IMR-90 (cell line): ENCODE data around the gene GNB4. TPM values are rescaled to one million over a fixed set of nuclear protein-coding genes. Genes with fewer than 3 reads are reported as not detected.

Experiments used
- microRNA-seq, 2 experiments: library from miRNA; stranded (forward) in 1 of 2; unstranded in 1 of 2; fragments of 10-50 nt in 1 of 2; fragments of <30 nt in 1 of 2; gene quantifications in 1 of 2; microRNA quantifications in 1 of 2; one replicate each; pipeline versions ENCODE3 to v1.1.0; 2013 to 2020; ENCODE audit not compliant: insufficient read depth in 1 of 2, insufficient read length in 1 of 2, unreplicated experiment in 1 of 2
- polyA plus RNA-seq, 3 experiments: library from polyadenylated mRNA; depleted of rRNA; stranded (reverse); fragments of >200 nt; gene quantifications; 2 replicates each; pipeline ENCODE4 v1.2.3, GENCODE V29; 2012; ENCODE audit warnings: low replicate concordance in 1 of 3
- small RNA-seq, 5 experiments: library from RNA; depleted of rRNA; stranded (forward); fragments of <200 nt; gene quantifications; one replicate each; pipeline ENCODE3, GENCODE V24; 2012
- total RNA-seq: library from RNA; depleted of rRNA; stranded (reverse); fragments of >200 nt; gene quantifications from 2 replicates; pipeline ENCODE4 v1.2.3, GENCODE V29; 2012; rRNA removed

The GNB4 gene
- total and polyA plus RNA-seq, 2 of the 4 experiments (the other 2 are of a cell fraction): 22.1 to 112 TPM

Small RNA genes lying within 50 kb of the gene (microRNA-seq; reads per million reads assigned to microRNA genes)
- gene AC007620.1 (ENCODE audit: insufficient read depth, insufficient read length): not detected

Small RNA genes lying within 50 kb of the gene (small RNA-seq; reads per million reads assigned to genes)
- 0 reads per million in 5 experiments for gene AC007620.1

Other genes with a start within 250 kb of the GNB4 start
- 0.72 and 0.83 TPM in 2 replicates for gene KCNMB3, start 200.4 kb downstream of the GNB4 start, total RNA-seq
- gene KCNMB3, start 200.4 kb downstream of the GNB4 start, polyA plus RNA-seq (2012; rRNA removed): 0.59 and 1.2 TPM in 2 replicates
- 50.5 and 57.8 TPM in 2 replicates for gene ZNF639, start 128.4 kb downstream of the GNB4 start, total RNA-seq
- 12.9 and 15.9 TPM in 2 replicates for gene ZNF639, start 128.4 kb downstream of the GNB4 start, polyA plus RNA-seq (2012; rRNA removed)
- 40.3 and 75.0 TPM in 2 replicates for gene MFN1, start 103.8 kb downstream of the GNB4 start, total RNA-seq
- gene MFN1, start 103.8 kb downstream of the GNB4 start, polyA plus RNA-seq (2012; rRNA removed): 17.3 and 23.6 TPM in 2 replicates
- 70.1 and 115 TPM in 2 replicates for gene ACTL6A, start 111.5 kb upstream of the GNB4 start, total RNA-seq
- 40.3 and 48.3 TPM in 2 replicates for gene ACTL6A, start 111.5 kb upstream of the GNB4 start, polyA plus RNA-seq (2012; rRNA removed)
- gene MRPL47, start 153.2 kb upstream of the GNB4 start, total RNA-seq: 41.4 and 47.2 TPM in 2 replicates
- gene MRPL47, start 153.2 kb upstream of the GNB4 start, polyA plus RNA-seq (2012; rRNA removed): 43.3 and 43.7 TPM in 2 replicates
- 17.2 and 40.0 TPM in 2 replicates for gene NDUFB5, start 153.3 kb upstream of the GNB4 start, total RNA-seq
- 22.6 and 29.3 TPM in 2 replicates for gene NDUFB5, start 153.3 kb upstream of the GNB4 start, polyA plus RNA-seq (2012; rRNA removed)
- gene USP13, start 201.6 kb upstream of the GNB4 start, total RNA-seq: 16.1 and 18.1 TPM in 2 replicates
- gene USP13, start 201.6 kb upstream of the GNB4 start, polyA plus RNA-seq (2012; rRNA removed): 8.4 and 9.2 TPM in 2 replicates